ENCODE results near the gene AIFM1.

- TF ChIP-seq EP300 (IDR thresholded peaks at IDR 0.05; ENCODE audit: borderline replicate concordance) (no peak), CREB1 (IDR thresholded peaks at IDR 0.05; ENCODE audit: low read depth) (no peak), TAF1 (IDR thresholded peaks at IDR 0.05; ENCODE audit: low read depth) (no peak)
Measured at GRCh38 chrX:130120746-130121504, 44.7 kb downstream of the AIFM1 start.

All from Ishikawa (cell line).